Cortex of kidney (tissue), 1 donor: ENCODE data around the gene HSF2BP.
"Not testable (repeated sequence)": the region's sequence is repeated elsewhere in the genome, so short reads cannot be mapped to it uniquely, and the experiment has no call there.

ENCODE experiments used
- DNase-seq: peaks from one replicate; lab custom pipeline; 2025; lab: John Stamatoyannopoulos, UW

HSF2BP gene

GRCh38 chr21:43659136-43660000 is at the start of gene HSF2BP, which contains the start of gene RRP1B:
TSS of gene HSF2BP (minus strand) at chr21:43659488. CDS start at chr21:43658096, 1,392 bp downstream.
TSS of gene RRP1B (plus strand) at chr21:43659560. CDS start at chr21:43659665, 105 bp downstream.
- DNase-seq = no peak

- no peak for DNase-seq
Measured at GRCh38 chr21:43708745-43709381, 49.6 kb upstream of the HSF2BP start.

DNA sequence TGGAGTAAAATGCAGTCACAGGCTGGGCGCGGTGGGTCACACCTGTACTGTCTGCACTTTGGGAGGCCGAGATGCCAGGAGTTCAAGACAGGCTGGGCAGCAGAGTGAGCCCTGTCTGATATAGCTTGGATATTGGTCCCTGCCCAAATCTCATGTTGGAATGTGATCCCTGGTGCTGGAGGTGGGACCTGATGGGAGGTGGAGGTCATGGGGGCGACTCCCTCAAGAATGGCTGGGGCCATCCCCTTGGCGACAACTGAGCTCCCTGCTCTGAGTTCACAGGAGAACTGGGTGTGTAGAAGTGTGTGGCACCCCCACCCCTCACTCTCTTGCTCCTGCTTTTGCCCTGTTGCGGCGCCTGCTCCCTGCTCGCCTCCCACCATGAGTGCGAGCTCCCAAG is 48.2 kb upstream of the HSF2BP start:
- no peak for DNase-seq

GRCh38 chr21:43703035-43703880 is 44.0 kb upstream of the HSF2BP start:
- DNase-seq = no peak

DNA sequence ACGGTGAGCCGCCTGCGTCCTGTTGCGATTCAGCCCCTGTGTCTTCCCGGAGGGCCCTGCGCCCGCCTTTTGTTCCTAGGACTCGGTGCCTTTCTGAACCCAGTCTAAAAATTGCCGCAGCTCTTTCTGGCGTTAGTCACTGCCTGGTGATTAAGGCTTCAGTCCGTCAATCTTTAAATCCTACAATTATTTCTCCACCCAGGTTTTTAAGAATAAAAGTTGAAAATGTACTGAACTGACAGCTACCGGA is 43.4 kb upstream of the HSF2BP start:
- no peak for DNase-seq

DNA sequence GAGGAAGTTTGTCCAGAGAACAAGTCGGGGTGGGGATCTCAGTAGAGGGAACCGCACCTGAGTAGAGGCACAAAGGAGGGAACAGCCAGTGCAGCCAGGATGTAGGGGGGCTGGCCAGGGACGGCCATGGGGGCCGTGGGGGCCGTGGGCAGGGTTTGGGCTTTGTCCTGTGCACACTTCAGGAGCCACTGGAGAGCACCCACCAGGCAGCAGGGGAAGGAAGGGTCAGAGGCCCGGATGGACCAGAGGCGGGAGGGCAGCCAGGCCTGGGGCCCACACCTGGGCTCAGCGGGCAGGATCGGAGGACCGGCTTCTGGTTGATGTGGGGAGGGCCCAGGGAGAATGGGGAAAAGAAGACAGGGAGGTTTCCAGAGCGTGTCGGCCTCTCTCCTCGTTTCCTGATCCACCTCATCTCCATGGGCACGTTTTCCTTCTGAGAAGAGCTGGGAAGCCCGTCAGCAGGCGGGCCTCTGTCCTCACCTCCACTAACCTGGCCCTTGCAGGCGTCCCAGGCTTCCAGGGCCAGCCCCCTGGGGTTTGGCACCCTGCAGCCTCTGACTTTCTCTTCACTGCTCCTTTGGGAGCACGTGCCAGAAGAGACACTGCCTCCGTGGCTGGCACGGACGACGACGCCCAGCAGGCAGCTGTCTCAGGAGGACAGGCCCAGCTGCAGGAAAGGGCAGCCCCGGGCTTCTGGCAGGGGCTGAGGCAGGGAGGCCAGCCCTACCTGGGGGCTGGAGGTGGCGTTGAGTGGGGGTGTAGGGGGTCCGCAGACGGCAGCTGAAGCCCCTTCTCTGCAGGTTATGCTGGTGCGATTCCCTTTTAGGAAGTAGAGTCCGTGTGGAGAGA is 42.9 kb upstream of the HSF2BP start:
- no peak for DNase-seq

GRCh38 chr21:43699933-43700599 is 40.8 kb upstream of the HSF2BP start:
- no peak for DNase-seq

DNA sequence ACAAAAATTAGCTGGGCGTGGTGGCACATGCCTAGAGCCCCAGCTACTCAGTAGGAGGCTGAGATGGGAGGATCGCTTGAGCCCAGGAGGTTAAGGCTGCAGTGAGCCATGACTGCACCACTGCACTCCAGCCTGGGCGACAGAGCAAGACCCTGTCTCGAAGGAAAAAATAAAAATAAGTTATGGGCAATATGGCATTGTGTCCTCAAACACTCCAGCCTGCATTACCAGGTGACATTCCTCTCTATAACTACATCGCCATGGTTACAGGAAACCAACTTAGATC is 40.1 kb upstream of the HSF2BP start:
- DNase-seq = not testable (repeated sequence)

GRCh38 chr21:43697758-43698643 is 38.7 kb upstream of the HSF2BP start:
- no peak for DNase-seq

DNA sequence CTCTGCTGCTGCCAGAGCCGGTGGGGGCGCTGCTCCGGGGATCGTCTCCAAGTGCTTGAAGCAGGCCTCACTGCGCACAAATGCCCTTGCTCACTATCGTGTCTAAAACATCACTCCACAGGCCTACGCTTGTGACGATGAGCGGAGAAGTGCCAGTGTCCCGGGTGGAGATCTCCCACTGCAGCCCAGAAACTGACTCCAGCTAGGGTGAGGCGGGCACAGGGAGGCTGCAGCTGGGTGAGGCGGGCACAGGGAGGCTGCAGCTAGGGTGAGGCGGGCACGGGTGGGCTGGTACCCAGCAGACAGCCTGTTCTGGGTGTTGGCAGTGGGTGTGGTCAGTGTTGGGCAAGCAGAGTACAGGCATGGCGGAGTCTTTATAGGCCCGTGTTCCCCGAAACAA is 36.9 kb upstream of the HSF2BP start:
- DNase-seq = no peak

DNA sequence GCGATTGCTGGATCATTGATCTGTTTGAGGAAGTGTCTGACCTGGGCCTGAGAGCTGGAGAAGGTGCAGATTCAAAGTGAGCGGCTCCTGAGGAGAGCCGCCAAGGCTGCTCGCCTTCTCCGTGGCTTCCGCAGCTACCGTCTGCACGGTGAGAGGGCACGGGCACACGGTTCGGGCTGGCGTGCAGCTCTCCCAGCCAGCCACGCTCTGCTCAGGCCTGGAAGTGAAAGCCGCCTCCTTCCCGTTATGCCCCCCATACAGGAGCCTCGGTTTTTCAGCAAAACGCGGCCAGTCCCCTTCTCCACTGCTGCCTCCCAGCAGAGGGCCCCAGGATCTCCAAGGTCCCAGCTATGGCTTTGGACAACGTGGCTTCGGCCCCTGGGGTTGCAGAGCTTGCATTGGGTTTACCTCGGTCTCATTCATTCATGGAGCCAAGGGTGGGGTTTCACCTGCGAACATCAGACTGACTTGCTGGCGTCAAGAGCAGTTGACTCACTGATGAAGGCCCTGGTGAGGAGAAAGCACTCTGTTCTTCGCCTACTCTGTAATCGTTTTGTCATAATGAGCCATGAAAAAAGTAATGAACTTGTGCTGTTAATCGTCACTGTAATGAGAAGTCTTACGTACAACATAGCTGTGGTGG is 35.3 kb upstream of the HSF2BP start:
- DNase-seq = no peak

DNA sequence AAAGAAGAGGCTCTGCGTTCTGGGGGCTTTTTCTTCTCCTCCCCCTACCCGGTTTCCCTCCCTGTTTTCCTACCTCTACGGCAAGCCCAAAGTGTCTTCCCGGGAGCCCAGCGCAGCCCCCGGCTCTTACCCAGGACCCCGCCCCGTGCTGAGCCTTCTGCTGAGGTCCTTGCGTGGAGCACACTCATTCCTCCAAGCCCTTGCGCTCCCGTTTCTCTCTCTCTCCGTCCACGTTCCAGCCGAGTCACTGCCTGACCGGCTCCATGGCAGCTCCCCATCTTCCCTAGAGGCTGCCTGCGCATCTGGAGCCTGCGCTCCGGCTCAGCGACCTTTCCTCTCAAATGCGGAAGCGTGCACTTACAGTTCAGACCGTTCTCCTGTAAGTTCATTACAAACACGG is 34.7 kb upstream of the HSF2BP start:
- DNase-seq = no peak

- DNase-seq = no peak
Measured at GRCh38 chr21:43692949-43693348, 33.7 kb upstream of the HSF2BP start.

- no peak for DNase-seq
Measured at GRCh38 chr21:43691801-43692200, 32.5 kb upstream of the HSF2BP start.

DNA sequence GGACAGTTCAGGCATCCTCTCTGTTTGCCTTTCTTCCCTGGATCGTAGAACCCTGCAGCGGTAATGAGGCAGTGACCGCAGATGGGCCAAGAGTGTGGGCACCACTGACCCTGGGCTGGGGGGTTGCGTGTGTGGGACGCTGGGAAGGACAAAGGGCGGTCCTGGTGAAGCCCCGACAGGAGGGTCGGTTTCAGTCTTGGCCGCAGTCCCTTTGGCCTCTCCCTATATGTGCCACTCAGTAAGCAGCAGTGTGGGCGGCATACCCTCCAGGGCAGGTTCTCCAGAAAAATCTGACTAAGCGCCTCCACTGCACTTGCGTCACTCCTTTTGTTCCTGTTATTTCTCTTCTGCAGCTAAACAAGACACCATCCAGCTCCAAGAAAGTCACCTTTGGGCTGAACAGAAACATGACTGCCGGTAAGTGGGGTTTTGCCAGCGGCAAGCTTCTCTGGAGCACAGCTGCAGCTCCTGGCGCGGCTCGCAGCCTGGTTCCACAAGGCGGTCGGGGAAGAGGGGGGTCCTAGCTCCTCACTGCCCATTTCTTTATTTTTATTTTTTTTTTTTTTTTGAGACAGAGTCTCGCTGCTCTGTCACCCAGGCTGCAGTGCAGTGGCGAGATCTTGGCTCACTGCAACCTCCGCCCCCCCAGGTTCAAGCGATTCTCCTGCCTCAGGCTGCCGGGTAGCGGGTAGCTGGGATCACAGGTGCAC is 32.0 kb upstream of the HSF2BP start:
- no peak for DNase-seq

- DNase-seq = no peak
Measured at GRCh38 chr21:43690346-43690745, 31.1 kb upstream of the HSF2BP start.

DNA sequence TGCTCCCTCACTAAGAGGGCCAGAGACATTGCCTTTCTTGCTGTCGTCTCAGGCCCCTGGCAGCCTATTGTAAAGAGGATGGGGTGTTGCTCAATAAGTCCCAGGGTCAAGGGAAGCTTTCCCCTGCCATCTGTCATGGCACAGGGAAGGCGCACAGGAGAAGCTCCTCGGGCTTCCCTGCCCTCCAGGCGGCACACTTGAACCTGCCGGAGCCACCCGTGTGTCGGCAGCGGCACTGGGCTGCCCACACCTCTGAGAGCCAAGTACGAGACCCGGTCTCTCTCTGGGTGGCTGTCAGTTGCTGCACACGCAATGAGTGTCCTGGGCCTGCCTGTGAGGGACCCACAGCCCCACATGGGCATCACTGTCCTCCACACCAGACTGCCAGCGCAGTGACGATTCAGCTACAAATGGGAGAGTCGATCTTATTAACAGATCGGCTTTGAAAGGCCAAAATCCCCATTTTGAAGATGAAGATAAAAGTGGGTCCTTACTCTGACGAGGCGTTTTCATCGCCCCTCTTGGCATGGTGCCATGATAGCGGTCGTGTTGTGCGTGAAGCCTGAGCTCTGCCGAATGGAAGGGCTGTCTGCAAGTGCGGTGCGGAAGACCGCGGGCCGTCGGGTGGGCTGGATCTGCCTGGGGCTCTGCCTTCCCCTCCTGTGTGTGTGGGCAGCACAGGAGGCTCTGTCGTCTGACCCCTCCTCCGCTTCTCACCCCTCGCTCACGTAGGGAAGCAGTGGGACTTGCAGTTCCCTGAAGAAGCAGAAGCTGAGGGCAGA is 30.5 kb upstream of the HSF2BP start:
- DNase-seq = no peak

GRCh38 chr21:43688906-43689305 is 29.6 kb upstream of the HSF2BP start:
- no peak for DNase-seq
